HG03039 (cell line): Measurements from ENCODE around the gene NUP210L.

Source experiments
- ATAC-seq: cut with Tn5 transposase; IDR thresholded peaks from one replicate; pipeline ENCODE4 v1.9.1; 2021; ENCODE audit warnings: mild to moderate bottlenecking, moderate library complexity; ENCODE audit not compliant: unreplicated experiment

NUP210L gene

GRCh38 chr1:153968000-153968363 lies 186.9 kb downstream of the NUP210L start:
- ATAC-seq = no peak

DNA sequence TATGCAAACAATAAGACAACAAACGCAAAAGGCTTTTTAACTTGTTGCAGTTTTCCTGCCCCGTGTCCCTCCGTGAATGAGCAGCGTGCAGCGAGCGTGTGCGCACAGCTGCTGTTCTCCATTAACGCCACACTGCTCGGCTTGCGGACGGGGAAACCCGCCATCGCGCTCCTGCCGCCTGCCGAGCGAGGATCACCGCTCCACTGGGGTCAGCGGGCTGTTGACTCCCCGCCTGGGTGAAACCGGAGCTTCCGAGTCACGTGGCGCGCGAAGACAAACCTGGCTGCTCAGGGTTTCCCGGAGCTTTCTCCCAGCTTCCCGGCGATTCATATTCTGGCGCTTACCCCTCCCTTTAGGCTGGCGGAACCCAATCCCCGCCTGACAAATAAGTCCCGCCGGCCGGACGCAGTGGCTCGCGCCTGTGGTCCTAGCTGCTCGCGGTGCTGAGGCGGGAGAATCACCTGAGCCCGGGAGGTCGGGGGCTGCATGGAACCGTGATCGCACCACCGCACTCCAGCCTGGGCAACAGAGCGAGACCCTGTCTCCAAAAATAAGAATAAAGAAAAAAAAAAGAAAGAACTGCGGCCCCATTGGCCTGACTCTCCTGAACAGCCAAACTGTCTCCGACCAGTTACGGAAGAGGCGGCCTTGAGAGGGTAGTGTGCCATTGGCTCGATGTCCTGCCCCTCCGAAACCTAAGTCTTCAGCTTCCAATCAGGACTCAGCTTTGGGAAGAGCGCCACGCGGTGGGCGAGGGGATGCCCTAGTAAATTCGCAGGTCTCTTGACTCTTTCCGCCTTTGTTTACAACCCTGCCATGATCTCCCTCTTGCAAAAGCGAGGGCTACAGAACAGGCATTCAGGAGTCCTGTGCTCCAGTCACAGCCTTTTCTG lies 187.5 kb downstream of the NUP210L start, which contains the start of gene CREB3L4:
TSS of gene CREB3L4 (plus strand) at position 796 of the 893 bp plus-strand sequence. CDS start 624 bp downstream, outside the sequence.
- ATAC-seq = peak; percentile 61

GRCh38 chr1:153963850-153964331 lies 191.0 kb downstream of the NUP210L start:
- ATAC-seq = no peak

GRCh38 chr1:153963030-153963849 lies 191.6 kb downstream of the NUP210L start, which contains the start of gene SLC39A1:
SLC39A1 (minus strand) TSS chr1:153963537; CDS start chr1:153962715, 822 bp downstream.
- no peak for ATAC-seq

GRCh38 chr1:153962088-153963029 lies 192.5 kb downstream of the NUP210L start:
- ATAC-seq = no peak

DNA sequence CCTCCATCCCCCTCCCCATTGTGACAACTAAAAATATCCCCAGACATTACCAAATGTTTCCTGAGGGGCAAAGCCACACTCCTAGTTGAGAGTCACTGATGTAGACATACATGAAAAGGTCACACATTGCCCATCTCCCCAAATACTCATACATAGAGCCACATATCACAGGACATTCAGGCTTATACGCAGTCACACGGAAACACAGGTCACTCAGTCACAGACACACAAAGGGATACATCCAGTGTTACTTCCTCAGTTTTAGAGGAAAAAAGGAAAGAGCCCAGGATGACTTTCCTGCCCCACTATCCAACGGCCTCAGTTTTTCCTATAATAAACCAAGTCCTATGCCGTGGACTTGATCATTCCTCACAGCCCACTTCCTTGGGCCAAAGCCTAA lies 193.5 kb downstream of the NUP210L start:
- no peak for ATAC-seq

DNA sequence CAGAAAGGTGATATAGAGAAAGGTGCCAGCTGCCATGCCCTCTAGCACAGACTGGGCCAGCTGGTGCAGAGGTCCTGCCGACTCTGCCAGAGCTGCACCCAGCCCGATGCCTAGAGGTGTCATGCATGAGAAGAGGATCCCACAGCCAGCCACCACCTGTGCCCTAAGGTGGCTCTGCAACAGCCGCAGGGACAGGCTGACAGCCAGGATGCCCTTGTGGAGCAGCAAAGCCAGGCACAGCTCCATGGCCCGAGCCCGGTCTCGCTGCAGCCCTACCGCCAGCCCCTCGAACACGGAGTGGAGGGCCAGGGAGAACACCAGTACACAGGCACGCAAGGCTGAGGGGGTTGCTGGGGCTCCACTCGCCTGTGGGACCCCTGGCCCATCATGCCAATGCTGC lies 194.7 kb downstream of the NUP210L start:
- no peak for ATAC-seq

- no peak for ATAC-seq
These were observed 195.4 kb downstream of the NUP210L start for GRCh38 chr1:153959454-153959853.

- no peak for ATAC-seq
These were observed 196.0 kb downstream of the NUP210L start for GRCh38 chr1:153958961-153959260.

DNA sequence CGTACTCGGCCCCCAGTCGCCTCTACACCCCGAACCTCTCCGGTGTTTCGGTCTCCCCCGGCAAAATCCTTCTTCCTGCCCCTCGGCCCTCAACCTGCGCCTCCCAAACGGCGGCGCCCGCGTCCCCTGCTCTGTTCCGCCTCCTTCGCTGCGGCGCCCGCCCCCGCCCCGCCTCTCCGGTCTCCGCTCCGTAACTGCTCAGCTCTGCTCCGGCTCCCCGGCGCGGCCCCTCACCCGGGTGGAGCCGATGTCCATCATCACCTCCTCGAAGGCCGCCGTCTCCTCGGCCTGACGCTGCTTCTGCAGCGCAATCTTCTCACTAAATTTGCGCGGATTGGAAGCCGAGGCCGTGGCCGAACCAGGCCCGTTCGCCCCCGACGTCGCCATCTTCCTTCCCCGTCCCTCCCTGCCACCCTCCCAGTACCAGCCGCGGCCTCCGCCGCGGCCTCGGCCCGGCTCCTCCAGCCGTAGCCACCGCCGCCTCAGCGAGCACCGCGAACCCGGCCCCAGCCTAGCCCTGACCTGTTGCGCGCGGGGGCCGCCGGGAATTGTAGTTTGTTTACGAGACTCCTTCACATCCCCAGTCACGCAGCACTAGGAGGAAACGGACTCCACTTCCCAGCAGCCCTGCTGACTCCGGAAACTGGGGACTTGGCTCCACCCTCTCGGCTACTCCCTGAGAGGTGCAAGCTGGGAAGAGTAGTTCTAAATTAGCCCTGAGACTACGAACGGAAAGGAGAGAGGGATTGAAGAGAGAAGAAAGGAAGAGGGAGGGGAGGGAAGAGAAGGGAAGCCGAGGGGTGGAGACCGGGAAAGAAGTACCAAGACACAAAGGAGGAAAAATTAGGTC lies 196.5 kb downstream of the NUP210L start, which contains the start of gene CRTC2:
TSS of gene CRTC2 (minus strand) at position 502 of the 850 bp plus-strand sequence. CDS start at position 387, 115 bp downstream.
- peak; percentile 73 for ATAC-seq

DNA sequence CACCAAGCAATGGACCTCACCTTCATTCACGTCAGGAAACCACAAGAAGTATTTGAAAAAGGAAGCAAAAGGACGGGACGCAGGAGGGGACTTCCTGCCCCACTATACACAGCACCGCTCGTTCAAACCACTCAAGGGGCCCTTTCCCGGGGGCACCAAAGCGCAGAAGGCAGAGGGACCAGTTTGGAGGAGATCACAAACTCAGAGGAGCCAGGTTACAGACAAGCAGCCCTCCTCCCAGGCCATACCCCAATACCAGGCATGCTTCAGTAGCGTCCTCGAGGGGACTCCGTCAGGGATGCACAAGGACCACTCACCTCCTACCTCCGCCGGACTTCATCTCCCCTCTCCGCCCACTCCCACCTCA lies 197.1 kb downstream of the NUP210L start:
- ATAC-seq = peak; percentile 4

GRCh38 chr1:153956997-153957715 lies 197.7 kb downstream of the NUP210L start:
- no peak for ATAC-seq

DNA sequence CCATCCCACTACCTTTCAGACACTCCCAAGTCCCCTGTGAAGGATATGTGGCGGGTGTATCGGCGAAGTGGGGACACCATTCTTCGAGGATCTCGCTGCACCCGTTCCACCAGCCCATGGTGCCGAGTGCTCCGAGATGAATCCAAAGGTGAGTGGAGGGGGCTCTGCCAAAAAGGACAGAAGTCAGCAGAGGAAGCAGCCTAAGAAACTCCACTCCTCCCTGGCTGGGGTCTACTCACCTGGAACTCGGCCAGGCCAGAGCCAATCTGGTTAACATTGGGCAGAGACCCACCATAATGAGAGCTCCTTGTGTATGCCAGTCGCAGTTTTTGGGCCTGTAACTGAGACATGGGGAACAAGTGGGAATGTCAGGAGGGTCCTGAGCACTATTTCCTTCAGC lies 200.0 kb downstream of the NUP210L start:
- ATAC-seq = no peak

GRCh38 chr1:153953859-153954365 lies 201.0 kb downstream of the NUP210L start:
- ATAC-seq = no peak

DNA sequence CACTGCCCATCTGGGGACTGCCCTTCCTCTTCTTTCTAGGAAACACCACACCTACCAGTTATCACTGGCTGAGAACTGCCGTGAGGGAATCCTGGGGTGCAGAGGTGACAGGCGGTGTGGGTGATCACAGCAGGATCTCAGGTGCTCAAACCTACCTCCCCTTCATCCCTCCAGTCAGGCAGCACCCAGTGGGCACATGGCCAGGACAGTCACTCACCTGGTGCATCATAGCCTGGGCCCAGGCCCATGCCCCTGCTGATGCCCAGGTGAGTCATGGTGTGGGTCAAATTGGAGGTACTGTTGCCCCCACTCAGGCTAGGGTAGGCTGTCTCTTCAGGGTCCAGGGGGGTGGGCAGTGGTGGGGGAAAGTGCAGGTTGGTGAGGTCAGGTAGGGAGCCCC lies 203.1 kb downstream of the NUP210L start:
- ATAC-seq = no peak

DNA sequence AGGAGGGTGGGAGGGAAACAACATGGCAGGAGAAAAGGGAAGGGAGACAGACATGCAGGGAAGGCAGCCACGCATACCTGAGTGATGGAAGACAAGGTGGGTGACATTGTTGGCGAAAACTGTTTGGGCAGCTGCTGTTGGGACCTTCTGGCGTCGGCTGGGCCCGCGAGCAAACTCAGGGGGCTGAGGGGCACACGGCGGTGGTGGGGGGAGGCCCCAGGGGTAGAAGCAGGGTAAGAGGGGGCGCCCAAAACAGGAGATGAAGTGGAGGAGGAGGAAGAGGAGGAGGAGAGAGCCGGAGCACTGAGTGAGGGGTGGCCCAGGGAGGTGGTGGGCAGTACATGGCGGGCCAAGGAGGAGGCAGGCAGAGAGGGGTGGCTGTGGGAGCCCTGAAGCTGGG lies 203.7 kb downstream of the NUP210L start:
- ATAC-seq = no peak

GRCh38 chr1:153946622-153947241 lies 208.1 kb downstream of the NUP210L start, which contains the start of gene DENND4B:
DENND4B (minus strand) TSS chr1:153946718; CDS start chr1:153944374, 2,344 bp downstream.
- ATAC-seq = peak; percentile 49
